GM21529 (cell line): Measurements from ENCODE around the gene BRIP1.
"Not testable (repeated sequence)": the region's sequence is repeated elsewhere in the genome, so short reads cannot be mapped to it uniquely, and the experiment has no call there.

Experiments used
- ATAC-seq: cut with Tn5 transposase; IDR thresholded peaks from one replicate; pipeline ENCODE4 v1.9.1; 2021; ENCODE audit not compliant: unreplicated experiment

Gene BRIP1

DNA sequence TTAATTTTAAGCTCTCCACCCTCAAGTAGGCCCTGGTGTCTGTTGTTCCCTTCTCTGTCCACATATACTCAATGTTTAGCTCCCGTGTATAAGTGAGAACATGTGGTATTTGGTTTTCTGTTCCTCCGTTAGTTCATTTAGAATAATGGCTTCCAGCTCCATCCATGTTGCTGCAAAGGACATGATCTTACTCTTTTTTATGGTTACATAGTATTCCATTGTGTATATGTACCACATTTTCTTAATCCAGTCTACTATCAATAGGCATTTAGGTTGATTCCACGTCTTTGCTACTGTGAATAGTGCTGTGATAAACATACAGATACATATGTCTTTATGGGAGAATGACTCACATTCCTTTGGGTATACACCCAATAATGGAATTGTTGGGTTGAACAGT, 160.9 kb downstream of the BRIP1 start:
- ATAC-seq, result no peak

DNA sequence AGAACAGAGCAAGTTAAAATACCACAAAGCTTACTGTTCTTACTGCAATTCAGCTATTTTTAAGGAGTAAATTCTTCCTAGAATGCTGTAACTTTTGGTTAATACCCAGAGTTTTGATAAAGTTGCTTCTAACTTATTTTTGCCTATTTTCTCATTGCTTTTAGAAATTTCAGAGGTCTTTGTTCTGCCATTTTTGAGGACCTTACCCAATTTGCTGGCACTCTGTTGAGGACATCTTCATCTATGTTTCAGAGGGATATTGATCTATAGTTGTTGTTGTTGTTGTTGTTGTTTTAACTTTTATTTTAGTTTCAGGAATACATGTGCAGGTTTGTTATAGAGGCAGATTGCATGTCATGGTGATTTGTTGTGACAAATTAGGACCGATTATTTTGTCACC, 161.3 kb downstream of the BRIP1 start:
- ATAC-seq, result no peak

GRCh38 chr17:61701334-61701733, 162.0 kb downstream of the BRIP1 start:
- no peak for ATAC-seq

- ATAC-seq, result no peak
Observed at GRCh38 chr17:61700252-61700651, 163.1 kb downstream of the BRIP1 start.

- no peak for ATAC-seq
Observed at GRCh38 chr17:61699694-61700093, 163.6 kb downstream of the BRIP1 start.

GRCh38 chr17:61699032-61699431, 164.3 kb downstream of the BRIP1 start:
- no peak for ATAC-seq

GRCh38 chr17:61698244-61698643, 165.1 kb downstream of the BRIP1 start:
- no peak for ATAC-seq

DNA sequence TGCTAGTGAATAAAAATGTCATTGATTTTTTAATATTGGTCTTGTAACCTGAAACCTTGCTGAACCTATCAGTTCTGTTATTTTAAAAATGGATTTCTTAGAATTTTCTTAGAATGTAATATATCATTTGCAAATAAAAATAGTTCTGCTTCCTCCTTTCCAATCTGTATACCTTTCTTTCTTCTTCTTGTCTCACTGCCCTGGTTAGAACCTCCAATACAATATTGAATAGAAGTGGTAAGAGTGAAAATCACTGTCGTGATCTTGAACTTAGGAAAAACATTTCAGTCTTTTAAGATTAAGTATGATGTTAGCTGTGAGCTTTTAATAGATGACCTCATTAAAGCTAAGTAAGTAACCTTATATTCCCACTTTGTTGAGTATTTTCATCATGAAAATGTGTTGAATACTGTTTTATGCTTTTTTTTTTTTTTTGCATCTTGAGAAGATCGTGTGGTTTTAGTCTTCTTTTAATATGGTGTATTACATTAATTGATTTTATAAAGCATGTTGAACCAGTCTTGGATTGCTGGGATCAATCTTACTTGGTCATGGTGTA, 167.5 kb downstream of the BRIP1 start:
- no peak for ATAC-seq

GRCh38 chr17:61694095-61694494, 169.2 kb downstream of the BRIP1 start:
- ATAC-seq, result no peak

- ATAC-seq, result no peak
Observed at GRCh38 chr17:61689610-61690180, 173.6 kb downstream of the BRIP1 start.

DNA sequence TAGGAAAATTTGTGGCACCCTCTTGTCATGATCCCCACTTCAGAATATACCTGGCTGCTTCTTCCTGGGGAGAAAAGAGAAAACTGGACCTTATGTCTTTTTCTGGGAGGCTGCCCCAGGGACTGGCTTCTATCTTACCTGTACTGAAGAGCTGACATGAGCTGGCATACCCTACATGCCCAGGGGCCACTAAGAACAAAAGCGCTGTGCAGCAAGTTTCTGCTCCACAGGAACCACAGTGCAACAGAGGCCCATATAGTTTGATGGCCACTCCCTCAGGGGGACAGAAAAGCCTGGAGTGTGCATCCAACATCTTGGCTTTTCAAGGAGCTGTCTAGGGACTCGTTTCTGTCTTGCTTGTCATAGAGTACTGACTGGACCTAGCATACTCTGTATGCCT, 175.6 kb downstream of the BRIP1 start:
- no peak for ATAC-seq

- no peak for ATAC-seq
Observed at GRCh38 chr17:61686113-61686512, 177.2 kb downstream of the BRIP1 start.

DNA sequence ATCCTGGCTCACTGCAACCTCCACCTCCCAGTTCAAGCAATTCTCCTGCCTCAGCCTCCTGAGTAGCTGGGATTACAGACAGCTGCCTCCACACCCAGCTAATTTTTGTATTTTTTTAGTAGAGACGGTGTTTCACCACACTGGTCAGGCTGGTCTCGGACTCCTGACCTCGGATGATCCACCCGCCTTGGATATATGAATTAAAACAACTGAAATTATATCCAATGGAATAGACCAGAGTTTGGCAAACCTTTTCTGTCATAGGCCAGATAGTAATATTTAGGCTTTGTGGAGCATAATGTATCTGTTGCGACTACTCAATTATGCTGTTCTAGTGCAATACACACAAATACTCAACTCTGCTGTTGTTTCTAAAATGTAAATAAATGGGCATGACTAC, 178.5 kb downstream of the BRIP1 start:
- ATAC-seq, result no peak

GRCh38 chr17:61684172-61684571, 179.2 kb downstream of the BRIP1 start:
- ATAC-seq, result no peak

GRCh38 chr17:61683466-61683865, 179.9 kb downstream of the BRIP1 start:
- no peak for ATAC-seq

DNA sequence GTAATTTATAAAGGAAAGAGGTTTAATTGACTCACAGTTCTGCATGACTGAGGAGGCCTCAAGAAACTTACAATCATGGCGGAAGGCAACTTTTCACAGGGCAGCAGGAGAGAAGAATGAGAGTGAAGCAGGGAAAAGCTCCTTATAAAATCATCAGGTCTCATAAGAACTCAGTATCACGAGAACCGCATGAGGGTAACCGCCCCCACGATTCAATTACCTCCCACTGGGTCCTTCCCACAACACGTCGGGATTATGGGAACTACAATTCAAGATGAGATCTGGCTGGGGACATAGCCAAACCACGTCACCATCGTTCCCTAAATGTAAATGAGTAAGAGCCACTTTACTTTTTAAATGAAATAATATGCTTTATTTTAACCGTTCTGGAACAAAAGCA, 182.4 kb downstream of the BRIP1 start:
- no peak for ATAC-seq

- ATAC-seq, result no peak
Observed at GRCh38 chr17:61678339-61678738, 185.0 kb downstream of the BRIP1 start.

DNA sequence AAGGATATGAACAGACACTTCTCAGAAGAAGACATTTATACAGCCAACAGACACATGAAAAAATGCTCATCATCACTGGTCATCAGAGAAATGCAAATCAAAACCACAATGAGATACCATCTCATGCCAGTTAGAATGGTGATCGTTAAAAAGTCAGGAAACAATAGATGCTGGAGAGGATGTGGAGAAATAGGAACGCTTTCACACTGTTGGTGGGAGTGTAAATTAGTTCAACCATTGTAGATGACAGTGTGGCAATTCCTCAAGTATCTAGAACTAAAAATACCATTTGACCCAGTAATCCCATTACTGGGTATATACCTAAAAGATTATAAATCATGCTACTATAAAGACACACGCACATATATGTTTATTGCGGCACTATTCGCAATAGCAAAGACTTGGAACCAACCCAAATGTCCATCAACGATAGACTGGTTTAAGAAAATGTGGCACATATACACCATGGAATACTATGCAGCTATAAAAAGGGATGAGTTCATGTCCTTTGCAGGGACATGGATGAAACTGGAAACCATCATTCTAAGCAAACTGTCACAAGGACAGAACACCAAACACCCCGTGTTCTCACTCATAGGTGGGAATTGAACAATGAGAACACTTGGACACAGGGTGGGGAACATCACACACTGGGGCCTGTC, 186.0 kb downstream of the BRIP1 start:
- ATAC-seq, result not testable (repeated sequence)

GRCh38 chr17:61676522-61676921, 186.8 kb downstream of the BRIP1 start:
- not testable (repeated sequence) for ATAC-seq

DNA sequence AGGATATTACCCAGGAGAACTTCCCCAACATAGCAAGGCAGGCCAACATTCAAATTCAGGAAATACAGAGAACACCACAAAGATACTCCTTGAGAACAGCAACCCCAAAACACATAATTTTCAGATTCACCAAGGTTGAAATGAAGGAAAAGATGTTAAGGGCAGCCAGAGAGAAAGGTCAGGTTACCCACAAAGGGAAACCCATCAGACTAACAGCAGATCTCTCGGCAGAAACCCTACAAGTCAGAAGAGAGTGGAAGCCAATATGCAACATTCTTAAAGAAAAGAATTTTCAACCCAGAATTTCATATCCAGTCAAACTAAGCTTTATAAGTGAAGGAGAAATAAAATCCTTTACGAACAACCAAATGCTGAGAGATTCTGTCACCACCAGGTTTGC, 188.7 kb downstream of the BRIP1 start:
- not testable (repeated sequence) for ATAC-seq

DNA sequence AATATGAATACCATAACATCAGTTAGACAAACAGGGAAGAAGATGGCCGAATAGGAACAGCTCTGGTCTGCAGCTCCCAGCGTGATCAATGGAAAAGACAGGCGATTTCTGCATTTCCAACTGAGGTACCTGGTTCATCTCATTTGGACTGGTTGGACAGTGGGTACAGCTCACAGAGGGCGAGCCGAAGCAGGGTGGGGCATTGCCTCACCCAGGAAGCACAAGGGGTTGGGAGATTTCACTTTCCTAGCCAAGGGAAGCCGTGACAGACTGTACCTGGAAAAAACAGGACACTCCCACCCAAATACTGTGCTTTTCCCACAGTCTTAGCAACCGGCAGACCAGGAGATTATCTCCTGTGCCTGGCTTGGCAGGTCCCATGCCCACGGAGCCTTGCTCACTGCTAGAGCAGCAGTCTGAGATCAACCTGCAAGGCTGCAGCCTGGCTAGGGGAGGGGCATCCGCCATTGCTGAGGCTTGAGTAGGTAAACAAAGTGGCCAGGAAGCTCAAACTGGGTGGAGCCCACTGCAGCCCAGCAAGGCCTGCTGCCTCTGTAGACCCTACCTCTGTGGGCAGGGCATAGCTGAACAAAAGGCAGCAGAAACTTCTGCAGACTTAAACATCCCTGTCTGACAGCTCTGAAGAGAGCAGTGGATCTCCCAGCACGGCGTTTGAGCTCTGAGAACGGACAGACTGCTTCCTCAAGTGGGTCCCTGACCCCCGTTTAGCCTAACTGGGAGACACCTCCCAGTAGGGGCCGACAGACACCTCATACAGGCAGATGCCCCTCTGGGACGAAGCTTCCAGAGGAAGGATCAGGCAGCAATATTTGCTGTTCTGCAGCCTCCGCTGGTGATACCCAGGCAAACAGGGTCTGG, 190.1 kb downstream of the BRIP1 start:
- ATAC-seq, result not testable (repeated sequence)

DNA sequence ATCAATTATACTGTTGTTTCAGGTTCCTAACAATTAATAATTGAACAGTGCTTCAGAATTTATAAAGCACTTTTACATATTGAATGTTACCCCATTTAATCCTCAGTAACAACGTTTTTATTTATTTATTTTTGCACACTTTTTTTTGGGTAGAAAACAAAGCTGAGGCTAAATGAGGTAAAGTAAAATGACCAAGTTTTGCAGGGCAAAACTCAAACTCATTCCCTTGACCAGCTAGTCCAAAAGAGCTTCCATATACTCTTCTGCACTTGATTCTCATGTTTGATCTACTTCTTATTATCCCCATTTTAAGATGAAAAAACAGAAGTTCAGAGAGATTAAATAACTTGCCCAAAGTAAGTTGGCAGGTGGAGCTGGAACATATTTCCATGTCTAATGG, 191.2 kb downstream of the BRIP1 start:
- no peak for ATAC-seq
